Stimulated activated CD8-positive, alpha-beta memory T cell treated with anti-CD3 and anti-CD28 coated beads, Interleukin-7, amount 100 ng/mL, for 48 hours (primary cell): Measurements from ENCODE around the gene CCL8.
"Not testable (repeated sequence)": the region's sequence is repeated elsewhere in the genome, so short reads cannot be mapped to it uniquely, and the experiment has no call there.

Experiments
- DNase-seq, 2 donors: peaks; one replicate each; pipeline ENCODE4 v3.0.0-alpha.2; 2020; ENCODE audit warnings: low read depth in 1 of 2; ENCODE audit errors: extremely low read depth in 1 of 2

CCL8 gene

GRCh38 chr17:34313164-34313563 lies 6.1 kb upstream of the CCL8 start:
- DNase-seq: no peak

- DNase-seq: no peak
Observed at GRCh38 chr17:34314279-34314678, 5.0 kb upstream of the CCL8 start.

- peak in 1 of 2 donors; percentile 2 for DNase-seq
Observed at GRCh38 chr17:34318474-34318873, 761 bp upstream of the CCL8 start.

GRCh38 chr17:34321964-34322363 lies 2.7 kb downstream of the CCL8 start:
- DNase-seq: no peak

- DNase-seq: not testable (repeated sequence)
Observed at GRCh38 chr17:34327580-34327979, 8.3 kb downstream of the CCL8 start.

- no peak for DNase-seq
Observed at GRCh38 chr17:34337701-34338100, 18.5 kb downstream of the CCL8 start.

- no peak for DNase-seq
Observed at GRCh38 chr17:34339138-34339770, 20.0 kb downstream of the CCL8 start.

GRCh38 chr17:34341916-34342315 lies 22.7 kb downstream of the CCL8 start:
- no peak for DNase-seq

- no peak for DNase-seq
Observed at GRCh38 chr17:34347063-34347462, 27.8 kb downstream of the CCL8 start.

- no peak for DNase-seq
Observed at GRCh38 chr17:34349751-34350150, 30.5 kb downstream of the CCL8 start.

GRCh38 chr17:34351096-34351495 lies 31.9 kb downstream of the CCL8 start:
- DNase-seq: no peak

- DNase-seq: no peak
Observed at GRCh38 chr17:34352191-34352590, 33.0 kb downstream of the CCL8 start.

- no peak for DNase-seq
Observed at GRCh38 chr17:34354637-34355036, 35.4 kb downstream of the CCL8 start.

GRCh38 chr17:34356194-34356593 lies 37.0 kb downstream of the CCL8 start, which contains the start of gene CCL13:
Gene CCL13 (plus strand): TSS chr17:34356480. CDS start chr17:34356527, 47 bp downstream.
- no peak for DNase-seq

- no peak for DNase-seq
Observed at GRCh38 chr17:34357398-34357797, 38.2 kb downstream of the CCL8 start.

- DNase-seq: no peak
Observed at GRCh38 chr17:34358631-34359030, 39.4 kb downstream of the CCL8 start.

GRCh38 chr17:34360601-34361270 lies 41.5 kb downstream of the CCL8 start:
- DNase-seq: no peak

- peak; percentile 43 to 75 for DNase-seq
Observed at GRCh38 chr17:34361478-34362061, 42.3 kb downstream of the CCL8 start.

- DNase-seq: no peak
Observed at GRCh38 chr17:34363183-34363661, 44.0 kb downstream of the CCL8 start, which contains the start of gene CCL1. Gene CCL1 (minus strand): TSS chr17:34363233. CDS start chr17:34363161, 72 bp downstream.

- no peak for DNase-seq
Observed at GRCh38 chr17:34364751-34365150, 45.5 kb downstream of the CCL8 start.

GRCh38 chr17:34365340-34365739 lies 46.1 kb downstream of the CCL8 start:
- no peak for DNase-seq

- DNase-seq: no peak
Observed at GRCh38 chr17:34366010-34366409, 46.8 kb downstream of the CCL8 start.
